Upper lobe of left lung (tissue), 6 donors: ENCODE measurements around the gene STX19. TPM values are rescaled to one million over a fixed set of nuclear protein-coding genes. Genes with fewer than 3 reads are reported as not detected.
A peak's percentile ranks its signal among the peaks of the same experiment; 100 is the strongest.

Experiments used
- ATAC-seq, 2 donors: fragments of 200-7000 bp; cut with Tn5 transposase; one replicate each; pipeline ENCODE4 v1.9.1; 2022; ENCODE audit warnings: mild to moderate bottlenecking in 2 of 2, moderate library complexity in 2 of 2; ENCODE audit not compliant: low FRiP score in 2 of 2
- DNase-seq, 2 donors: peaks; one replicate each; pipeline ENCODE4 v3.0.0-alpha.2; 2019 to 2020
- H3K27ac ChIP-seq, 4 donors: fragments of 200-600 bp; sonication (generic); one replicate each; pipeline ENCODE4 v1.5.1; 2016 to 2019
- H3K27me3 ChIP-seq, 4 donors: fragments of 200-600 bp; sonication (generic); one replicate each; pipeline ENCODE4 v1.5.1; 2017 to 2019
- H3K36me3 ChIP-seq, 4 donors: fragments of 200-600 bp; sonication (generic); one replicate each; pipeline ENCODE4 v1.5.1; 2016 to 2019
- H3K4me1 ChIP-seq, 4 donors: fragments of 200-600 bp; sonication (generic); one replicate each; pipeline ENCODE4 v1.5.1; 2018 to 2019
- H3K4me3 ChIP-seq, 4 donors: fragments of 200-600 bp; sonication (generic); one replicate each; pipeline ENCODE4 v1.5.1; 2017 to 2019; ENCODE audit warnings: mild to moderate bottlenecking in 2 of 4, moderate library complexity in 1 of 4
- H3K9me3 ChIP-seq, 4 donors: fragments of 200-600 bp; sonication (generic); one replicate each; pipeline ENCODE4 v1.5.1; 2018 to 2019
- CTCF ChIP-seq, 6 experiments: fragments of 450-650 bp in 4 of 6; fragments of 200-600 bp in 2 of 6; sonication (generic) in 2 of 6; IDR thresholded peaks; one replicate each; pipeline ENCODE4 v1.5.1; 2016 to 2019; ENCODE audit warnings: antibody characterized with exemption in 6 of 6
- EP300 ChIP-seq, 4 donors: sonication (generic); formaldehyde crosslinking; IDR thresholded peaks; one replicate each; pipeline ENCODE4 v1.5.1; 2017; ENCODE audit warnings: antibody characterized with exemption in 4 of 4, control low read depth in 2 of 4
- POLR2A ChIP-seq, 4 donors: fragments of 450-650 bp; IDR thresholded peaks; one replicate each; pipeline ENCODE4 v1.5.1; 2016 to 2017; ENCODE audit warnings: antibody characterized with exemption in 4 of 4, mild to moderate bottlenecking in 2 of 4
- POLR2AphosphoS5 ChIP-seq, 2 donors: sonication (generic); formaldehyde crosslinking; IDR thresholded peaks; one replicate each; pipeline ENCODE4 v1.5.1; 2017; ENCODE audit warnings: antibody characterized with exemption in 2 of 2
- WGBS, 2 donors: methylation state at CpG; one replicate each; pipeline ENCODE4 v1.1.5; 2017 to 2018; 5-methylcytosine and 5-hydroxymethylcytosine counted together
- total RNA-seq, 6 donors: library from RNA; depleted of rRNA in 4 of 6; stranded (reverse); fragments of >200 nt in 4 of 6; gene quantifications; one replicate each; pipeline versions ENCODE4 v1.1.0 to v1.2.1, GENCODE V29; 2016 to 2021
- donor health status: DM: no; HTN: no; CAD: no; lungs with moderate emphysema.
- donor health status: DM: no; HTN: yes; CAD: no; lungs with severe emphysema.

The STX19 gene
- total RNA-seq, 6 donors from 2014 or later, result 1.1 to 4.9 (median 2.3) TPM; not detected in 2

- DNase-seq (no peak), ATAC-seq (peak in 1 of 2 donors; percentile 59)
- WGBS, 2 donors, result 80 to 85% methylated on average over 3 of the region's 3 CpGs
These were observed 8.6 kb upstream of the STX19 start for GRCh38 chr3:94036909-94037507.

GRCh38 chr3:94026623-94027022 is 1.8 kb downstream of the STX19 start:
- no peak for DNase-seq
- Histone ChIP-seq H3K4me3 (peak overlapping the region in 3 of 4 donors; percentile 4 to 42 (median 33)), H3K36me3 (no peaks in the 10 kb centered on the region), H3K27me3 (no peaks in the 10 kb centered on the region), H3K27ac (peak overlapping the region in 1 of 4 donors; percentile 35), H3K4me1 (no peaks in the 10 kb centered on the region), H3K9me3 (no peaks in the 10 kb centered on the region)
- ATAC-seq, result no peak
- TF ChIP-seq POLR2A (IDR thresholded peaks at IDR 0.05), result no peak
- 48 to 71% methylated on average over 2 of the region's 2 CpGs for WGBS, 2 donors

More at GRCh38 chr3:94036909-94037507, 8.6 kb upstream of the STX19 start:
- TF ChIP-seq CTCF (IDR thresholded peaks at IDR 0.05) (peak in 5 of 6 experiments; percentile 23 to 51 (median 36)), EP300 (IDR thresholded peaks at IDR 0.05) (no peak)
- Histone ChIP-seq H3K4me3 (no peak overlapping the region), H3K9me3 (no peaks in the 10 kb centered on the region), H3K36me3 (peaks cover 0 to 19% (median 0%) of the 10 kb centered on the region in 4 donors), H3K27ac (no peak overlapping the region), H3K27me3 (no peaks in the 10 kb centered on the region), H3K4me1 (no peaks in the 10 kb centered on the region)

GRCh38 chr3:94024385-94024784 is 4.0 kb downstream of the STX19 start:
- WGBS, 2 donors, result 85 to 89% methylated on average over 3 of the region's 3 CpGs
- no peak for DNase-seq
- no peak for TF ChIP-seq POLR2AphosphoS5 (IDR thresholded peaks at IDR 0.05)
- no peak for TF ChIP-seq CTCF (IDR thresholded peaks at IDR 0.05)
- TF ChIP-seq POLR2A (IDR thresholded peaks at IDR 0.05), result no peak
- no peak for TF ChIP-seq EP300 (IDR thresholded peaks at IDR 0.05)
- ATAC-seq, result no peak
- H3K36me3 ChIP-seq, result no peaks in the 10 kb centered on the region
- H3K9me3 ChIP-seq, result no peaks in the 10 kb centered on the region
- no peaks in the 10 kb centered on the region for H3K27me3 ChIP-seq
- no peak overlapping the region for H3K4me3 ChIP-seq
- no peaks in the 10 kb centered on the region for H3K4me1 ChIP-seq
- H3K27ac ChIP-seq, result no peak overlapping the region

- TF ChIP-seq CTCF (IDR thresholded peaks at IDR 0.05) (no peak), POLR2AphosphoS5 (IDR thresholded peaks at IDR 0.05) (no peak), POLR2A (IDR thresholded peaks at IDR 0.05) (no peak), EP300 (IDR thresholded peaks at IDR 0.05) (no peak)
- DNase-seq (no peak), ATAC-seq (no peak)
- no peaks in the 10 kb centered on the region for H3K4me1 ChIP-seq
- no peak overlapping the region for H3K27ac ChIP-seq
- H3K4me3 ChIP-seq, result no peak overlapping the region
- no peaks in the 10 kb centered on the region for H3K9me3 ChIP-seq
- no peaks in the 10 kb centered on the region for H3K36me3 ChIP-seq
- no peaks in the 10 kb centered on the region for H3K27me3 ChIP-seq
- 71 to 86% methylated on average over 3 of the region's 3 CpGs for WGBS, 2 donors
These were observed 8.1 kb downstream of the STX19 start for GRCh38 chr3:94020293-94020692.

GRCh38 chr3:94019659-94020058 is 8.7 kb downstream of the STX19 start:
- no peaks in the 10 kb centered on the region for H3K4me1 ChIP-seq
- TF ChIP-seq POLR2A (IDR thresholded peaks at IDR 0.05) (no peak), POLR2AphosphoS5 (IDR thresholded peaks at IDR 0.05) (no peak), CTCF (IDR thresholded peaks at IDR 0.05) (no peak)
- WGBS, 2 donors, result 68 to 84% methylated on average over 2 of the region's 2 CpGs
- H3K27ac ChIP-seq, result no peak overlapping the region
- ATAC-seq (no peak), DNase-seq (no peak)
- H3K4me3 ChIP-seq, result no peak overlapping the region
- H3K36me3 ChIP-seq, result no peaks in the 10 kb centered on the region
- H3K27me3 ChIP-seq, result no peaks in the 10 kb centered on the region
- H3K9me3 ChIP-seq, result no peaks in the 10 kb centered on the region
